Spleen (tissue), 11 donors: ENCODE results near the gene CENPC. TPM values are rescaled to one million over a fixed set of nuclear protein-coding genes. Genes with fewer than 3 reads are reported as not detected.
"Not testable (repeated sequence)": the region's sequence is repeated elsewhere in the genome, so short reads cannot be mapped to it uniquely, and the experiment has no call there.

Source experiments
- DNase-seq: peaks from one replicate; pipeline ENCODE4 v3.0.0-alpha.2; 2020
- H3K27ac ChIP-seq, 8 donors: fragments of 200-600 bp; sonication (generic) in 7 of 8; 1 replicate in 4 of 8; 2 replicates in 4 of 8; pipeline versions ENCODE4 v1.5.0 to v1.8.0; 2016 to 2021; ENCODE audit warnings: inconsistent platforms in 4 of 8, mild to moderate bottlenecking in 4 of 8, moderate library complexity in 1 of 8
- H3K27me3 ChIP-seq, 7 donors: fragments of 200-600 bp; sonication (generic) in 6 of 7; replicated peaks in 1 of 7; 1 replicate in 4 of 7; 2 replicates in 3 of 7; pipeline versions ENCODE4 v1.5.0 to v1.8.0; 2016 to 2021; ENCODE audit warnings: inconsistent platforms in 3 of 7, mild to moderate bottlenecking in 1 of 7
- H3K36me3 ChIP-seq, 6 donors: fragments of 200-600 bp; sonication (generic) in 5 of 6; 1 replicate in 4 of 6; 2 replicates in 2 of 6; pipeline versions ENCODE4 v1.5.0 to v1.8.0; 2016 to 2021; ENCODE audit warnings: inconsistent platforms in 2 of 6
- H3K4me1 ChIP-seq, 6 donors: fragments of 200-600 bp; sonication (generic) in 5 of 6; 1 replicate in 3 of 6; 2 replicates in 3 of 6; pipeline versions ENCODE4 v1.5.0 to v1.8.0; 2016 to 2021; ENCODE audit warnings: inconsistent platforms in 3 of 6
- H3K4me3 ChIP-seq, 8 donors: fragments of 200-600 bp; sonication (generic) in 7 of 8; 1 replicate in 4 of 8; 2 replicates in 4 of 8; pipeline versions ENCODE4 v1.5.0 to v1.8.0; 2016 to 2021; ENCODE audit warnings: inconsistent platforms in 4 of 8, mild to moderate bottlenecking in 4 of 8, moderate library complexity in 2 of 8
- H3K9me3 ChIP-seq, 8 donors: fragments of 200-600 bp; sonication (generic) in 7 of 8; 1 replicate in 4 of 8; 2 replicates in 4 of 8; pipeline versions ENCODE4 v1.5.0 to v1.8.0; 2016 to 2021; ENCODE audit warnings: inconsistent platforms in 4 of 8
- CTCF ChIP-seq, 11 experiments: fragments of 200-600 bp in 7 of 11; fragments of 450-650 bp in 4 of 11; sonication (generic) in 4 of 11; IDR thresholded peaks in 8 of 11; conservative IDR thresholded peaks in 3 of 11; 1 replicate in 7 of 11; 2 replicates in 4 of 11; pipeline versions ENCODE4 v1.4.0 to v1.8.0; 2016 to 2021; ENCODE audit warnings: antibody characterized with exemption in 11 of 11, inconsistent platforms in 4 of 11, mild to moderate bottlenecking in 1 of 11
- POLR2A ChIP-seq, 3 donors: fragments of 450-650 bp; IDR thresholded peaks; one replicate each; pipeline ENCODE4 v1.5.1; 2017; ENCODE audit warnings: antibody characterized with exemption in 3 of 3, mild to moderate bottlenecking in 1 of 3
- POLR2AphosphoS5 ChIP-seq, 3 donors: sonication (generic); formaldehyde crosslinking; IDR thresholded peaks; one replicate each; pipeline ENCODE4 v1.5.1; 2017; ENCODE audit warnings: antibody characterized with exemption in 3 of 3
- WGBS, 5 donors: extraction: QIAGEN DNeasy Blood & Tissue Kit in 3 of 5; methylation state at CpG; one replicate each; pipeline versions ENCODE4 v1.1.5 to v1.1.7; 2013 to 2018; 5-methylcytosine and 5-hydroxymethylcytosine counted together
- intact Hi-C: fragments of 100-400 bp; cut with DNase I; formaldehyde crosslinking; loops from one replicate; pipeline ENCODE4 v1.15.0; 2023; ENCODE audit warnings: low total_unique reads
- polyA plus RNA-seq, 3 donors: library from polyadenylated mRNA; stranded (reverse); fragments of 200-250 nt; gene quantifications; one replicate each; pipeline ENCODE4 v1.2.1, GENCODE V29; 2013
- total RNA-seq, 7 donors: library from RNA; depleted of rRNA in 3 of 7; stranded (reverse); fragments of >200 nt in 3 of 7; fragmentation: NEBNext Ultra II Directional in 4 of 7; extraction: Animal tissue kit (Norgen Biotek cat#: 25700) in 4 of 7; gene quantifications; one replicate each; pipeline versions ENCODE4 v1.1.0 to v1.2.1, GENCODE V29; 2016 to 2021
- donor health status: healthy with polysubstance abuse.
- donor health status: DM: no; HTN: no; CAD: no; lungs with moderate emphysema.
- donor health status: DM: no; HTN: no; CAD: no.
- donor health status: Bipolar disorder and iron deficiency.
- donor health status: healthy.
- donor health status: DM: no; HTN: no; CAD: no.
- donor health status: DM: yes; HTN: yes; CAD: no.

CENPC gene
- total and polyA plus RNA-seq, 10 donors, result 5.4 to 60.2 (median 42.5) TPM

GRCh38 chr4:67539830-67540229 is 5.5 kb downstream of the CENPC start:
- TF ChIP-seq CTCF (IDR thresholded peaks at IDR 0.05 in 8 of 11, conservative IDR thresholded peaks at IDR 0.05 in 3 of 11) (no peak), POLR2A (IDR thresholded peaks at IDR 0.05) (no peak), POLR2AphosphoS5 (IDR thresholded peaks at IDR 0.05) (no peak)
- Histone ChIP-seq H3K4me1 (peaks cover 13 to 39% (median 29%) of the 10 kb centered on the region in 6 donors), H3K27ac (no peak overlapping the region), H3K9me3 (no peaks in the 10 kb centered on the region), H3K27me3 (no peaks in the 10 kb centered on the region), H3K36me3 (peaks cover 0 to 88% (median 53%) of the 10 kb centered on the region in 6 donors), H3K4me3 (no peak overlapping the region)
- 95 to 98% (median 97%) methylated on average over 1 of the region's 1 CpG for WGBS, 5 donors
- intact Hi-C loops, result no loop called here
- DNase-seq, result no peak

DNA sequence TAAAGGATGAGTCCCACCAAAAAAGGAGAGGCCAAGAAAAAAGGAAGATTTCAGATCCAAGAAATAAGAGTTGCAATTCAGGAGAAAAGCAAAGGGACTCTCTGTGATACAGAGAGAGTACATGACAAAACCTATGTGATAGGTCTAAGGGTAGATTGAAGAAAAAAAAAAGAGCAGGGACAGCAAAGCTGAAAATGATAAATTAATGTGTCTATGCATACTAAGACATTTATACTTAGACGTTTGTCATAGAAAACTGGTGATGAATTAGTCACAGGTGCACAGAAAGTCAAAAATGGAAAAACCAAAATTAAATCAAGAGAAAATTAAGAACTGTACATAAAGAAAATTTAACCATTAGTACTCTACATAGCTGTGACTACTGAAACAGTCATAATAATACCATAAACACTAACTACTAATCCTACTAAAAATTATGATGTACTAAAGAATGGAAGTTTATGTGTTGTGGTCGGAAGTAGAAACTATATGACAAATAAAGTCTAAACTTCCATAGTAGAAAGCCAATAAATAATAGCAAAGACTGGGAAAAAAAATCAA is 9.9 kb downstream of the CENPC start:
- H3K4me1 ChIP-seq, result peaks cover 0 to 7% (median 0%) of the 10 kb centered on the region in 6 donors
- no peak for DNase-seq
- H3K4me3 ChIP-seq, result no peak overlapping the region
- peaks cover 0 to 18% (median 11%) of the 10 kb centered on the region in 8 donors for H3K9me3 ChIP-seq
- no peaks in the 10 kb centered on the region for H3K27me3 ChIP-seq
- TF ChIP-seq POLR2AphosphoS5 (IDR thresholded peaks at IDR 0.05) (no peak), CTCF (IDR thresholded peaks at IDR 0.05 in 8 of 11, conservative IDR thresholded peaks at IDR 0.05 in 3 of 11) (no peak), POLR2A (IDR thresholded peaks at IDR 0.05) (no peak)
- intact Hi-C loops, result no loop called here
- H3K27ac ChIP-seq, result no peak overlapping the region
- H3K36me3 ChIP-seq, result peaks cover 0 to 100% (median 82%) of the 10 kb centered on the region in 6 donors
- WGBS, 5 donors, result 85 to 87% (median 86%) methylated on average over 2 of the region's 2 CpGs

- Histone ChIP-seq H3K27ac (no peak overlapping the region), H3K36me3 (peaks cover 0 to 100% (median 75%) of the 10 kb centered on the region in 6 donors), H3K9me3 (peaks cover 0 to 18% (median 11%) of the 10 kb centered on the region in 8 donors), H3K4me1 (peaks cover 0 to 16% (median 0%) of the 10 kb centered on the region in 6 donors), H3K4me3 (no peak overlapping the region), H3K27me3 (no peaks in the 10 kb centered on the region)
- TF ChIP-seq CTCF (IDR thresholded peaks at IDR 0.05 in 8 of 11, conservative IDR thresholded peaks at IDR 0.05 in 3 of 11) (no peak), POLR2AphosphoS5 (IDR thresholded peaks at IDR 0.05) (no peak), POLR2A (IDR thresholded peaks at IDR 0.05) (no peak)
- no peak for DNase-seq
- WGBS, 5 donors, result 95 to 99% (median 98%) methylated on average over 3 of the region's 3 CpGs
- intact Hi-C loops, result no loop called here
Measured at GRCh38 chr4:67533112-67533511, 12.2 kb downstream of the CENPC start.

GRCh38 chr4:67532397-67532796 is 12.9 kb downstream of the CENPC start:
- DNase-seq, H3K27me3 ChIP-seq, intact Hi-C loops, H3K4me3 ChIP-seq, H3K27ac ChIP-seq: not testable (repeated sequence)
- Histone ChIP-seq H3K4me1 (peaks cover 0 to 23% (median 2%) of the 10 kb centered on the region in 6 donors), H3K36me3 (peaks cover 0 to 100% (median 69%) of the 10 kb centered on the region in 6 donors), H3K9me3 (peaks cover 0 to 18% (median 11%) of the 10 kb centered on the region in 8 donors)
- WGBS, 5 donors, result 88 to 96% (median 94%) methylated on average over 4 of the region's 4 CpGs
